CD4-positive, alpha-beta T cell treated with Interferon gamma for 1 hour (primary cell): Measurements from ENCODE around the gene RGS10.

ENCODE experiments used
- DNase-seq: peaks from one replicate; pipeline ENCODE4 v3.0.0-alpha.2; 2020

The RGS10 gene

DNA sequence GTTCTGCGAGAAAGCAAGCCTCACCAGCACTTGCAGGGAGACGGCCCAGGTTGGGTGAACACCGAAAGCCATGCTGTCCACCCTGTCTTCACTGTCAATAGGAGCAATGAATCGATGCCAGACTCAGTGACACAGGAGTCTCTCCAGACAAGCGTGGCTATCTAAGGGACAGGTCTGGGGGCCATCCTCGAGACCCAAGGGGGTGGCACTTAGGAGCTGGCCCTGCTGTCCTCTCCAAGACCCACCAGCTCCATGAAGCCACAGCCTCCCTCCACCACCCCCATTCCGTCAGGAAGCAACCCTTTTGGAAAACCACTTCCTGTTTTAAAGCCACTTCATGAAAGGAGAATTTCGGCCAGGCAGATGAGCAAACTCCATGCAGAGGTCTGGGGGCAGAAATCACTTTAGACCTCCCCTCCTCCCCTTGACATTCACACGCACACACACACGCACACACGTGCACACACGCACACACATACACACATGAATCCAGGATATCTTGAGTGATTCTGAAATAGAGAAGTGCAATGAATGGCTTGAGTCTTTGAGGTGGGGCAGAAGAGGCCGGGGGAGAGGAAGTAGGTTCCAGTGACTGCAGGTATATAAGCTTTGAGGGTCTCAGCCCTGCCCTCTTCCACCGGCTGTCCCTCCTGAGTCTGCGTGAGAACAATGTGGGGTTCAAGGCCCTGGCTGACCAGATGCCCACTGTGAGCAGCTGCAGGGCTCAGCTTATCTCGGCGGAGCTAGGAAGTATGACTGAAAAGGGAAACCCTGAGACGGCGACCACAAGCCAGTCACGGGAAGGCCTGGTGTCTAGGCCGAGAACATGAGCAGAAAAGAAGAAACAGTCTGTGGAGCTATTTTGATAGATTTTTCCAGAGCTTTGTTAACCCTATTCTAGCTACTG lies 25.0 kb downstream of the RGS10 start:
- DNase-seq = peak; percentile 37

DNA sequence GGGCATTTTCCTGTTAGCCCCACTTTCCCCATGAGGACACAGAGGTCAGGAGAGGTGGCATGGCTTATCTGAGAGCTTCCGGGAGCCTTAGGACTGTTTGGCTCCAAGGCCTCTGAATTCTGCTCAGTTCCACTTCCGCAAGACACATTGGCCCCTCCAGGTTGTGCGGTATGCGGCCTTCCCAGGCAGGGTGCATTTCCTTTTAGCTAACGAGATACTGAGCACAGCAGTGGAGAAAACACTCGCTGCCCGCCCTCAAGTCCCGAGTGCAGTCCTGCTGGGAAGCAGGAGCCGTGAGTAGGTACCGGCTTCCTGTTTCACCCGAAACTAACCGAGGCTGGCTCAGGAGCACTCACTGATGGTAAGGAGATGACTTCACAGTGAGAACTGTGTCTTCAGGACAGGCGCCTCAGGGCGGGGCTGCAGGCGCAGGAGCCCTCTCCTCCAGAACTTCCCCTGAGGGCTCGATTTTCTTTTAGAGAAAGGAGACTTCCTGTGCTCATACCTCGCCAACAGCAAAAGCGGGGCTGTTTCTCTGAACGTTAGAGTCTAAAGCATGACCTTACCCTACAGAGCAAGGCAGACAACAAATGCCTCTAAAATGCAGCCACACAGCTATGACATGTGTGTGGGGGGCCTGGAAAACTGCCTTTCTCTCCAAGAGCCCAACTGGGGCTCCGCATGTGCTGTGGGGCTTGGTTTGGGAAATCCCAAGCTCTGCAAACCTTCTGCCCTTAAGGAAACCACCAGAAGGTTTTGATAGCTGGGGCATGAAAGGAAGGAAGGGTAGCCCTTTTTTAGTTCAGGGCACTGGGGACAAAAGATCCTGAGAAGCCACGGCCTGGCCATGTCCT lies 25.9 kb downstream of the RGS10 start:
- DNase-seq = peak; percentile 58

DNA sequence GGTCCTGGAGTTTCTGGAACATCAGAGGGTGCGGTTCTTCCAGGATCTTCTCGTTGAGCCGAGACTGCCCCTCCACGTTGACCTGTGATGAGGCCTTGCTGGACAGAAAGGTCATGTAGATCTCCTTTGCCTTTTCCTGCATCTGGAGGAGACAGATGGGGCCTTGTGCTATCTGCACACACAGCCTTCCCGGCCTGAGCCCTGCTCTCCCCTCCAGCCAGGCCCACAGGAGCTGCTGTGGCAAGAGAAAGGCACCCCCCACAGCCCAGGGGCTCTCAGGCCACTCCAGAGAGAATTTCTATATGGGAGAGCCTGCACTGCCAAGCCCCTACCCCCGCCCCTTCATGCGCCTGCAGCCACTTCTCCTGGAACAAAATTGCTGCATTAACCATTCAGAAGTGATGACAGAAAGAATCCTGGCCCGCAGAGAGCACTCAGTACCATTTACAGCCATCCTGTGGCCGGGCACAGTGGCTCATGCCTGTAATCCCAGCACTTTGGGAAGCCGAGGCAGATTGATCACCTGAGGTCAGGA lies 26.9 kb downstream of the RGS10 start:
- no peak for DNase-seq

GRCh38 chr10:119514819-119515218 lies 27.7 kb downstream of the RGS10 start:
- DNase-seq = no peak

- no peak for DNase-seq
These were observed 30.5 kb downstream of the RGS10 start for GRCh38 chr10:119511828-119512515.

DNA sequence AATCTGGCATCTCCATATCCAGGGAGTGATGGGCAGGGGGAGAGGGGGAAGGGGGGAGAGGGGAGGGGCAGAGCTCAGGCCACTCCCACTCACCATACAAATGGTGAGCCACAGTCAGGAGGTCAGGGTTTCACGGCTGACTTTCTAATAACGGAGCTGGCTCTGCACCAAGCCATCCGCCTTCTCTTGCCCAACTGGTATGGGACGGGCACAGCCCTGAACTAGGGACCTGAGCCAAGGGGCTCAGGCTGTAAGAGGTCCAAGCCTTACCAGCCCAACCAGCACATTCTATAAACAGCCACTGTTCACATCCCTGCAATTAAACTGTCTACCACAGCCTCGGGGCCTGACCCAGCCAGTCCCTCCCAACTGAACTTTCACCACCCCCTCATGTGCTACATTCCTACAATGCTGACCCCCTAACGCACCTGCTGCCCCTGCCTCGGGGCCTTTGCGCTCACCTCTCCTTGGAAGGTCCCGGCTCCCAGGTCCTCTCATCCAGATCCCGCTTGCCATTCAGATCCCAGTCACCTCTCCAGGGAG lies 32.5 kb downstream of the RGS10 start:
- no peak for DNase-seq

DNA sequence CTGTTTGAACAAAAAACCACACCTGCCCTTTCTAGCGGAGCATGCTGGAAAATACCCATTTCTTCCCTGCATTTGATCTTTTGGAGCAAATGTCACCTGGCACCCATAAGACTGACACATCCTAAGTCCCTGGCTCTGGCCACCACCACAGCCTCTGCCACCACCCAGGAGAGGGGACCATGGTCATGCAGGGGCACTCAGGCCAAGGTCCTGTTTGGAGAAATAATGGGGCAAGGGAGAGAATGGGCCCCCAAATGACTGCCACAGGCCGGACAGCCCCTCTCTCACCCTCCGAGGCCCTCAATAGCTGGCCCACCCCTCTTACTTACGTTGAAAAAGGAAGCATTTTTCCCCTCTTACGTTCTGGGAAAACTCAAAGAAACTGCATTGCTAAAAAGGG lies 35.4 kb downstream of the RGS10 start:
- no peak for DNase-seq

DNA sequence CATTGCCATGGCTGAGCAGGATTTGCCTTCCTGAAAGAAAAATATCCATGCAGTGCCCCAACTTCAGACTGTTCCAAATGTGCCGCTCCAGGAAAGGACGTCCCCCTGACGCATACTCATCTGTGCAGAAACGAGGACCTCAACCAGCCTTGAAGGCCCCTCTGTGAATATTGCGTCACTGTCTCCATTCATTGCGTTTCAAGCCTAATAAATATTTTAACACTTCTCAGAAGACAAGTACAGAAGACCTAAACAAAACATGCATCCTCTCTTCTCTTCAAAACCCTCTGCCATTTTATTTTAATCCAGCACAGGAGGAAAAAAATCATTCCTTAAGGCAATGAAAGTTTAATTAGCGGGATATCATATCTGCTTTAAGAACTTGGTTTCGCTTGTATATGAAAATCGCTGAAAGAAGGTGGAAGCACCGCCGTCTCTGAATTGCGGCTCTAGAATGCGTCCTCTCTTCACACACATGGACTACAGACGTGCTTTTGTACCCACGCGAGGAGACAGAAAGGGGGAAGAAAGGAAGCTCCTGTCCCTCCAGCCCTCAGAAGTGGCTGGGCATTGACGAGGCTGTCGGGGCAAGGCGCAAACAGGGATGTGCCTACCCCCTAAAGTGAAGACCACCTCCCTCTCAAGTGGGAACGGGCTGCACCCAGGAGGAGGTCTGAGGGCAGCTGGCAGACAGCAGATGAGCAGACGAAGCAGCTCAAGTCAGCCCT lies 36.8 kb downstream of the RGS10 start:
- DNase-seq = no peak

DNA sequence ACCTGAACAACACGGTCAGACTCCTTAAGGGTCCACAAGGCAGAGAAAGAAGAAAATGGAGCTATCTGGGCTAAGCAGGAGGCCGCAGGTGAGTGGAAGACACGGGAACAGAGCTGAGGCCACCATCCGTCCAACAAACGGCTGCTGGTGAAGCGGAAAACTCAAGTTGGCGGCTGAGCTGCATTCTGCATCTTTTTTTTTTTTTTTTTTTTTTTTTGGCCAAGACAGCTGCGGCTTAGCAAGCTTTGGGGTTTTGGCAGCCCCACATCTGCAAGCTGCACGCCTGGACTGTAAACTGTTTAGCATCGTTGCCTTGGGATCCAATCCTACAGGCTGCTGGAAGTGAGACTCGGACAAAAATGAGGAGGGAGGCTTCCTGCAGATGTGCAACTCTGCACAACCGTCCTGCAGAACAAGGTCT lies 37.4 kb downstream of the RGS10 start:
- DNase-seq = no peak

DNA sequence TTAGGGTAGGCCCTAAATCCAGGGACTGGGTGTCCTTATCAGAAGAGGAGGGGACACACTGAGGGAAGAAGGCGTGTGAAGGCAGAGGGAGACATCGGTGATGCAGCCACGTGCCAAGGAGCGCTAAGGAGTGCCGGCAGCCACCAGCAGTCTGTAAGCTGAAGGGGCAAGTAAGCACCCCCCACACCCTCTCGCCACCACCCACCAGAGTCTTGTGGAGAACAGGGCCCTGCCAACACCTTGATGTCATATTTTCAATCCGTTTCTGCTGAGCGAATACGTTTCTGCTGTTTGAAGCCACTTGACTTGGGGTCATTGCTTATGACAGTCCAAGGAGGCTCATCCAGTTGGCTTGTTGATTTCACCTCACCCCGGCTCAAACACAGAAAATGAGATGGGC lies 37.9 kb downstream of the RGS10 start:
- DNase-seq = no peak

DNA sequence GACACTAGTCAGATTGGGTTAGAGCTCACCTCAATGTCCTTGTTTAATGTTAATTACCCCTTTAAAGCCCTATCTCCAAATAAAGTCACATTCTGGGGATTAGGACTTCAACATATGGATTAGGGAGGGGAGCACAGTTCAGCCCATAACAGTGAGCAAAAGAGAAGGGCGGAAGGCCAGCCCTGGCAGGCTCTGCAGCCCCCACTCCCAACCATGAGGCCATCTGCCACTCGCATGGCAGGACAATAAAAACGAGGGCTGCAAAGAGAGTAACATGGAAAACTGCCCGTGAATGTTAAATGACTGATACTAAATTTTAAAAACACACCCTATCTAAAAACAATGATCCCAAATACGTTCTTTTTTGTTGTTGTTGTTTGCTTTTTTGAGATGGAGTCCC lies 38.7 kb downstream of the RGS10 start:
- DNase-seq = no peak

DNA sequence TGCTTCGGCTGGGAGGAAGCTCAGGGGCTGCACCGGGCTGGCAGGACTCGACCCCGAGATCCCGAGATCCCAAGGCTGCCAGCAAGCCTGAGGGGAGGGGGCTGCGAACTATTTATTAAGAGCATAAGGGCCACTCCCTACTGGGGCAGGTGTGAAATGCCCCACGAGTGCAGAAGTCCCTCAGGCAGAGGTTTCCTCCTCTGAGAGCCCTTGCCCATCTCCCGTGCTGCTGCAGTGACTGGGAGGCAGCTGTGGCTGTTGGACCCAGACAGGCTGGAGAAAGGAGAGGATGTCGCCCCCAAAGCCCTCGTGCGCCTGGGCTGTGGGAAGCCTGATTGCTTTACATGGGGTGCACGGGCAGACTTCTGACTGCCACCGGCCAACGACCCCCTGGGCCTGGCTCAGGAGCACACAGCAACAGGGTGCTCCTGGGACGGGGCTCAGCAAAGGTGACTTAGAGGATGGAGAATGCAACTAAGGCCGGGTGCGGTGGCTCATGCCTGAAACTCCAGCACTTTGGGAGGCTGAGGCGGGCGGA lies 39.8 kb downstream of the RGS10 start:
- DNase-seq = no peak

- DNase-seq = peak; percentile 79
These were observed 40.3 kb downstream of the RGS10 start for GRCh38 chr10:119502209-119502608.

DNA sequence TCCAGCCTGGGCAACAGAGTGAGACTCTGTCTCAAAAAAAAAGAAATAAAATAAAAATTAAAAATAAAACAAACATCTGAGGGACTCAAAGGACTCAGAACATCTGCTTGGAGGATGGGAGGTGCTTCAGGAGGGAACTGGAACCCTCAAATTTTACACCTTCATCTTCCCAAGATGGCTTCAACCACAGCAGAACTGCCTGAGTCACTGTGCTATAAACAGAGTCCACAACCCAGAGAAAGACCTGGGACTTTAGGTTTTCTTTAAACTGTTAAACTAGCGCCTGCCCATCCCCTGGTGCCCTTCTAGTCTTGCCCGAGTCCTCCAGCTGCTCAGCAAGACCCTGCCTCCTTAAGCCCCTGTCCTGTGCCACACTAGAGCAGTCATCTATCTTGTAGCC lies 40.8 kb downstream of the RGS10 start:
- no peak for DNase-seq

- DNase-seq = no peak
These were observed 41.7 kb downstream of the RGS10 start for GRCh38 chr10:119500821-119501220.

DNA sequence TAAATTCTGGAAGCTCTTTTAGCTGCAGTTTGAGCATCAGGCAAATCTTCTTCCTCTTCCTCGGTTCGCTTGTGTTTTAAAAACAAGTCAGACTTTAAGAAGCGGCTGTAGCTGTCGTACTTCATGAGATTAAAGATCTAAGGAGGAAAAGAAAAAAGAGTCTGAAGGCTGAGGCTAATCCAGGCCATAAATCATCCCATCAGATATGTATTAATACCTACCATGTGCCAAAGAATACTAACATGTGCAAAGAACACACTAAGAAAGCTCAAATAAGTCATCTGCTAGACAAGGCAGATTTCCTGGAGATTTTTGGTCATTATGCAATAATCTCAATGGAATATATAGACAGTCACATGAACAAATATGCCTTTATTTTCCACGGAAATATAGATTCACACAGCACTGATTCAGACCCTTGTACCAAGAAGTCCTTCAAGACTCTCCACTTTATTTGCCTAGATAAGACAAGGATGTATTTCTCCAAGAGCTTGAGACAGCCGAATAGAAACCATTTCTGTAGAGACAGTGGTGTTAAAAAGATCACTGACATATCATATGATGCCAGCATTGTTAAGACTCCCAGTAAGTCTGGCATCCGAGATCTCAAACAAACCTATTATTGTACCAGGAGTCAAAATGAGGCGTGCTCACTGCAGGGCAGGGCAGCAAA lies 42.3 kb downstream of the RGS10 start:
- DNase-seq = no peak

- no peak for DNase-seq
These were observed 42.9 kb downstream of the RGS10 start for GRCh38 chr10:119499677-119500002.

- no peak for DNase-seq
These were observed 43.4 kb downstream of the RGS10 start for GRCh38 chr10:119498889-119499676.

- DNase-seq = no peak
These were observed 45.3 kb downstream of the RGS10 start for GRCh38 chr10:119497243-119497642.

GRCh38 chr10:119496273-119496672 lies 46.2 kb downstream of the RGS10 start:
- no peak for DNase-seq
